ENCODE results near the gene PWWP2B. TPM values are rescaled to one million over a fixed set of nuclear protein-coding genes. Genes with fewer than 3 reads are reported as not detected.

PWWP2B gene
- total RNA-seq, 1 donor from 2014 or later: 24.4 TPM

GRCh38 chr10:132436861-132437410 is 39.9 kb downstream of the PWWP2B start:
- H3K4me3 ChIP-seq: no peak overlapping the region
- H3K36me3 ChIP-seq: no peaks in the 10 kb centered on the region
- no peaks in the 10 kb centered on the region for H3K27me3 ChIP-seq
- H3K4me1 ChIP-seq: no peaks in the 10 kb centered on the region
- H3K9me3 ChIP-seq: no peaks in the 10 kb centered on the region
- H3K27ac ChIP-seq: no peak overlapping the region
- TF ChIP-seq CTCF (IDR thresholded peaks at IDR 0.05): no peak
- DNase-seq (ENCODE audit: low spot score in 2 of 2): no peak
- intact Hi-C loops (cut with DNase I): no loop called here

GRCh38 chr10:132437541-132437950 is 40.5 kb downstream of the PWWP2B start:
- H3K27me3 ChIP-seq: no peaks in the 10 kb centered on the region
- no peaks in the 10 kb centered on the region for H3K36me3 ChIP-seq
- DNase-seq (ENCODE audit: low spot score in 2 of 2): no peak
- intact Hi-C loops (cut with DNase I): no loop called here
- H3K9me3 ChIP-seq: no peaks in the 10 kb centered on the region
- H3K27ac ChIP-seq: no peak overlapping the region
- TF ChIP-seq CTCF (IDR thresholded peaks at IDR 0.05): no peak
- no peaks in the 10 kb centered on the region for H3K4me1 ChIP-seq
- no peak overlapping the region for H3K4me3 ChIP-seq

DNA sequence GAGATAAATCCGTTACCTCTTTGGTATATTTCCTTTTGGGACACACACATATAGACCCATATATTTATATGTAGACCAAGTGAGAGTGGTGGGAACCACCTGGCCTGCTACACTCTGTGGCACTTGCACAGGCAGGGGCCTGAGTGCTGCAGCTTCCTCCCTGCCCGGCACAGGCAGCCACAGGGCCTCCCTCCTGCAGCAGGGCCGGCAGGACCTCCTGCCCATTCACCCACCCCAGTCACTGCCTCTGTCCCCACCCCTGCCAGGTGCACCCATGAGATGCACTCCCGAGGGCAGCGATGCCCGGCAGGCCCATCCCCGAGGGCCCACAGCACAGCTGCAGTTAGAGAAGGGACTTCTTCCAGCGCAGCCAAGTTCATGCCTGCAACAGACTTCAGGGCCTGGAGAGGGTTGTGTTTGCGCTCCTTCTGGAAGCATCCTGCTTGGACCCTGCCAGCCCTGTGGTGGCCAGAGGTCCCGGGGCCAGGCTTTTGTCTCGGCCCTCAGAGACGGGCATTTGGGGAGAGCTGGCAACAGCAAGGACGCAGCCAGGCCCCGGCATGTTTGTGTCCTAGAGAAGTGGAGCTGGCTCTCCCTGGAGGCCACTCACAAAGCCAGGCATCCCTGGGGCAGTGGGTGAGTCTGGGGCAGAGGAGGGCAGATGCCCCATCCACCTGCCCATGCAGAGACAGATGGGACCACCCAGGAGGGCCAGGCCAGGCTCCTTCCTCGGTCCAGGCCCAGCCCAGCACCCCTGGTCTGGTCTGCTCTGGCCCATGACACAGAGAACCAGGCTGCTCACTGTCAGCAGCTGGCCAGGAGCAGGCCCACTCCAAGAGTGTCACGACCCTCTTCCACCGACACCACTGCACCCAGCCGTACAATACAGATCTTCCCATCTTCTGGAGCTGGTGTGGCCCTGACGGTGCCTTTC is 41.4 kb downstream of the PWWP2B start:
- Histone ChIP-seq H3K4me3 (no peak overlapping the region), H3K36me3 (no peaks in the 10 kb centered on the region), H3K27me3 (no peaks in the 10 kb centered on the region), H3K9me3 (no peaks in the 10 kb centered on the region), H3K4me1 (no peaks in the 10 kb centered on the region), H3K27ac (no peak overlapping the region)
- intact Hi-C loops (cut with DNase I): no loop called here
- TF ChIP-seq CTCF (IDR thresholded peaks at IDR 0.05): no peak
- no peak for DNase-seq (ENCODE audit: low spot score in 2 of 2)

GRCh38 chr10:132439025-132439388 is 42.0 kb downstream of the PWWP2B start:
- Histone ChIP-seq H3K4me3 (no peak overlapping the region), H3K36me3 (no peaks in the 10 kb centered on the region), H3K9me3 (no peaks in the 10 kb centered on the region), H3K4me1 (no peaks in the 10 kb centered on the region), H3K27ac (no peak overlapping the region), H3K27me3 (no peaks in the 10 kb centered on the region)
- TF ChIP-seq CTCF (IDR thresholded peaks at IDR 0.05): no peak
- intact Hi-C loops (cut with DNase I): no loop called here
- DNase-seq (ENCODE audit: low spot score in 2 of 2): no peak

DNA sequence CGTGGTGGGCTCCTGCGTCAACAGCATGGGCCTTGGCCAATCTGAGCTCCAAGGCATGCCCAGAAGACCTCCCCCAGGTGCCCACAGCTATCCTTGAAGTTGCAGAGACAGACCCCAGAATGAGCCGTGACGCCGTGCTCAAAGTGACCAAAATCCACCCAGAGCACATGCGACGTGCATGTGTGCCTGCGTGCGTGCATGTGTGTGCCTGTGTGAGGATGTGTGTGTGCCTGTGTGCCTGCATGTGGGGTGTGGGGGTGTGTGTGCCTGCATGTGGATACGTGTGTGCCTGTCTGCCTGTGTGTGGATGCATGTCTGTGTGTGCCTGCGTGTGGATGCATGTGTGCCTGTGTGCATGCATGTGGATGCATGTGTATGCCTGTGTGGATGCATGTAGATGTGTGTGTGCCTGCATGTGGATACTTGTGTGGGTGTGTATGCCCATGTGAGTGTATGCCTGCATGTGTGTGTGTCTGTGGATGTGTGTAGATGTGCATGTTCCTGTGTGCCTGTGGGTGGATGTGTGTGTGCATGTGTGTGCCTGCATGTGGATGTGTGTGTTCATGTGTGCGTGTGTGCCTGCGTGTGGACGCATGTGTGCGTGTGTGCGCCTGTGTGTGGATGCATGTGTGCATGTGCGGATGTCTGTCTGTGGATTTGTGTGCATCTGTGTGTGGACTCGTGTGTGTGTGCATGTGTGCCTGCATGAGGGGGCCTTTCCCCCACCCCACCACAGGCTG is 42.6 kb downstream of the PWWP2B start:
- no peak for DNase-seq (ENCODE audit: low spot score in 2 of 2)
- H3K4me3 ChIP-seq: no peak overlapping the region
- TF ChIP-seq CTCF (IDR thresholded peaks at IDR 0.05): no peak
- intact Hi-C loops (cut with DNase I): no loop called here
- no peaks in the 10 kb centered on the region for H3K4me1 ChIP-seq
- no peaks in the 10 kb centered on the region for H3K36me3 ChIP-seq
- no peak overlapping the region for H3K27ac ChIP-seq
- no peaks in the 10 kb centered on the region for H3K27me3 ChIP-seq
- no peaks in the 10 kb centered on the region for H3K9me3 ChIP-seq

Measured in ascending aorta (tissue), 2 donors.